ENCODE results near the gene NUP107. TPM values are rescaled to one million over a fixed set of nuclear protein-coding genes. Genes with fewer than 3 reads are reported as not detected.

NUP107 gene
- polyA plus RNA-seq, 2 of the 4 experiments (the other 2 are of a cell fraction): 78.5 to 194 TPM

DNA sequence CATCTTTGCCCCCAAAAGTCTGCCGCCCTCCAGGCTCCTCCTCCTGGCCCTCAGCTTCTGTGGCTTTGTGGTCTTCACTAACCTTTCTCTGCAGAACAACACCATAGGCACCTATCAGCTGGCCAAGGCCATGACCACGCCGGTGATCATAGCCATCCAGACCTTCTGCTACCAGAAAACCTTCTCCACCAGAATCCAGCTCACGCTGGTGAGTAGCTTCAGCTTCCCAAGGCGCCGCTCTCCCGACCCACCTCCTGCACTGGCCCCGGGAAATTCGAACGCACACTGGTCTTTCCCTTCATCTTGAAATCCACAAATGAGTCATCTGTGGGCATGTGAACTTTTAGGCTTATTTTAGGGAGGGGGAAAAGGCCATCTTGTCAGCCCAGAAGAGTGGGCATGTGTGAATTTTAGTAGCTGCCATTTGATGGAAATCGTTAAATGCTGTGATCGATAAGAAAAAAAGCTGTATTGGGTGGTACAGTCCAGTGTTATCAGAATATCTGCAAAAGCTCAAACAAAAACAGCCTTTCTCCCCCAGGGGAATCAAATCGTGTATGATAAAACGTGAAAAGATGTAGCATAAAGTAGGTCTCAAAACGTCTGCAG, 59.9 kb downstream of the NUP107 start:
- H3K27ac ChIP-seq: peak overlapping the region; percentile 80 to 85
- peaks cover 13% of the 10 kb centered on the region for H3K4me1 ChIP-seq
- H3K9me3 ChIP-seq: no peaks in the 10 kb centered on the region
- DNase-seq (ENCODE audit: low read depth in 1 of 2, low spot score in 1 of 2) (peak; percentile 42 to 51), ATAC-seq (peak; percentile 75 to 80), FAIRE-seq (no peak)
- peak overlapping the region; percentile 71 for H3K4me3 ChIP-seq
- TF ChIP-seq FOSL2 (IDR thresholded peaks at IDR 0.05) (0 out of 2 replicates have a peak, but pooled peaks have one; percentile 10), FOSL2 (CRISPR knock-in tag; IDR thresholded peaks at IDR 0.05) (peak; percentile 61), POLR2A (IDR thresholded peaks at IDR 0.05; ENCODE audit: low read length) (no peak), TFCP2L1 (CRISPR knock-in tag; IDR thresholded peaks at IDR 0.05) (no peak), KDM5A (IDR thresholded peaks at IDR 0.05) (0 out of 2 replicates have a peak, but pooled peaks have one; percentile 31), RNF2 (IDR thresholded peaks at IDR 0.05; ENCODE audit: borderline replicate concordance, low read depth) (no peak)
- TF ChIP-seq, protein P1, sequence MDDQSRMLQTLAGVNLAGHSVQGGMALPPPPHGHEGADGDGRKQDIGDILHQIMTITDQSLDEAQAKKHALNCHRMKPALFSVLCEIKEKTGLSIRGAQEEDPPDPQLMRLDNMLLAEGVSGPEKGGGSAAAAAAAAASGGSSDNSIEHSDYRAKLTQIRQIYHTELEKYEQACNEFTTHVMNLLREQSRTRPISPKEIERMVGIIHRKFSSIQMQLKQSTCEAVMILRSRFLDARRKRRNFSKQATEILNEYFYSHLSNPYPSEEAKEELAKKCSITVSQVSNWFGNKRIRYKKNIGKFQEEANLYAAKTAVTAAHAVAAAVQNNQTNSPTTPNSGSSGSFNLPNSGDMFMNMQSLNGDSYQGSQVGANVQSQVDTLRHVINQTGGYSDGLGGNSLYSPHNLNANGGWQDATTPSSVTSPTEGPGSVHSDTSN (IDR thresholded peaks at IDR 0.05): no peak
- ChIA-PET CTCF (interaction anchor here (0.9 to 2.3 kb wide), 5 partner anchors 12 to 524 kb away, joined by 3 to 8 read pairs (median 3); no protein-coding TSS in a partner anchor), POLR2A (interaction anchor here (0.6 to 2.5 kb wide), 9 partner anchors 8 to 382 kb away, joined by 3 to 45 read pairs (median 4); partner anchors contain the start of gene MDM2)
- peak overlapping the region; percentile 98 for H3K4me2 ChIP-seq
- WGBS (ENCODE audit: missing lambda C conversion rate): 3% methylated on average over 15 of the region's 15 CpGs

GRCh38 chr12:68749443-68749842, 62.7 kb downstream of the NUP107 start:
- Histone ChIP-seq H3K27ac (no peak overlapping the region), H3K4me1 (peaks cover 13% of the 10 kb centered on the region), H3K9me3 (no peaks in the 10 kb centered on the region), H3K4me3 (no peak overlapping the region), H3K4me2 (no peak overlapping the region)
- WGBS (ENCODE audit: missing lambda C conversion rate): 92% methylated on average over 3 of the region's 3 CpGs
- TF ChIP-seq, protein P2, sequence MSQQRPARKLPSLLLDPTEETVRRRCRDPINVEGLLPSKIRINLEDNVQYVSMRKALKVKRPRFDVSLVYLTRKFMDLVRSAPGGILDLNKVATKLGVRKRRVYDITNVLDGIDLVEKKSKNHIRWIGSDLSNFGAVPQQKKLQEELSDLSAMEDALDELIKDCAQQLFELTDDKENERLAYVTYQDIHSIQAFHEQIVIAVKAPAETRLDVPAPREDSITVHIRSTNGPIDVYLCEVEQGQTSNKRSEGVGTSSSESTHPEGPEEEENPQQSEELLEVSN (IDR thresholded peaks at IDR 0.05; ENCODE audit: borderline replicate concordance, low read depth): no peak
- TF ChIP-seq, protein P3, sequence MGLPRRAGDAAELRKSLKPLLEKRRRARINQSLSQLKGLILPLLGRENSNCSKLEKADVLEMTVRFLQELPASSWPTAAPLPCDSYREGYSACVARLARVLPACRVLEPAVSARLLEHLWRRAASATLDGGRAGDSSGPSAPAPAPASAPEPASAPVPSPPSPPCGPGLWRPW (IDR thresholded peaks at IDR 0.05): no peak
- TF ChIP-seq KDM5A (IDR thresholded peaks at IDR 0.05) (no peak), POLR2AphosphoS2 (conservative IDR thresholded peaks at IDR 0.05; ENCODE audit: low read length) (no peak), RNF2 (IDR thresholded peaks at IDR 0.05; ENCODE audit: borderline replicate concordance, low read depth) (no peak), EP300 (IDR thresholded peaks at IDR 0.05) (no peak), BCL3 (IDR thresholded peaks at IDR 0.05) (no peak), SMC3 (IDR thresholded peaks at IDR 0.05) (no peak), NPAS2 (CRISPR knock-in tag; IDR thresholded peaks at IDR 0.05; ENCODE audit: borderline replicate concordance) (no peak), CHD4 (IDR thresholded peaks at IDR 0.05; ENCODE audit: borderline replicate concordance) (no peak), CTCF (IDR thresholded peaks at IDR 0.05) (no peak), PHF8 (IDR thresholded peaks at IDR 0.05; ENCODE audit: borderline replicate concordance, low read depth) (no peak), CHD2 (IDR thresholded peaks at IDR 0.05; ENCODE audit: low read length, partially characterized antibody) (no peak), MAZ (IDR thresholded peaks at IDR 0.05; ENCODE audit: borderline replicate concordance, low read depth, low read length) (no peak), CEBPB (IDR thresholded peaks at IDR 0.05) (no peak), JUNB (IDR thresholded peaks at IDR 0.05) (no peak), RCOR1 (IDR thresholded peaks at IDR 0.05; ENCODE audit: low read depth, low read length) (no peak), GATA3 (IDR thresholded peaks at IDR 0.05; ENCODE audit: borderline replicate concordance) (no peak), POLR2A (IDR thresholded peaks at IDR 0.05; ENCODE audit: low read length) (no peak), EHMT2 (IDR thresholded peaks at IDR 0.05; ENCODE audit: low read depth) (no peak)
- FAIRE-seq (no peak), DNase-seq (ENCODE audit: low read depth in 1 of 2, low spot score in 1 of 2) (no peak), ATAC-seq (no peak)
- CTCF ChIA-PET: no interaction called here
- POLR2A ChIA-PET: no interaction called here
